DND-41 (cell line): ENCODE measurements around the gene PTPRN.

Experiments used
- ATAC-seq: fragments of 200-7000 bp; cut with Tn5 transposase; 3 replicates; pipeline ENCODE4 v1.9.1; 2021; ENCODE audit warnings: low read depth; ENCODE audit not compliant: insufficient read depth
- DNase-seq: peaks from one replicate; pipeline ENCODE4 v3.0.0-alpha.2; 2020
- H2AFZ ChIP-seq: 2 replicates; pipeline ENCODE4 v1.6.0; 2012; ENCODE audit warnings: low read depth, low read length
- H3K27ac ChIP-seq: 2 replicates; pipeline ENCODE4 v1.5.1; 2012; ENCODE audit warnings: low read length, inconsistent platforms
- H3K27me3 ChIP-seq: fragments of 200-600 bp; sonication (generic); 2 replicates; pipeline ENCODE4 v1.6.0; 2012; ENCODE audit warnings: low read length, mild to moderate bottlenecking, inconsistent platforms; ENCODE audit not compliant: insufficient read depth, poor library complexity
- H3K36me3 ChIP-seq: 2 replicates; pipeline ENCODE4 v1.5.1; 2012; ENCODE audit warnings: low read length, inconsistent platforms; ENCODE audit not compliant: insufficient read depth
- H3K4me1 ChIP-seq: 2 replicates; pipeline ENCODE4 v1.5.1; 2012; ENCODE audit warnings: mild to moderate bottlenecking, low read length; ENCODE audit not compliant: insufficient read depth
- H3K4me2 ChIP-seq: 2 replicates; pipeline ENCODE4 v1.6.0; 2012; ENCODE audit warnings: mild to moderate bottlenecking, moderate library complexity, low read length, inconsistent platforms; ENCODE audit not compliant: insufficient read depth
- H3K4me3 ChIP-seq, 2 experiments: fragments of 200-600 bp in 1 of 2; shearing (Covaris generic) in 1 of 2; 2 replicates each; pipeline ENCODE4 v1.5.1; 2012 to 2016; ENCODE audit warnings: inconsistent platforms in 2 of 2, low read length in 2 of 2, mild to moderate bottlenecking in 2 of 2, low read depth in 1 of 2, moderate library complexity in 1 of 2
- H3K79me2 ChIP-seq: 2 replicates; pipeline ENCODE4 v1.6.0; 2012; ENCODE audit warnings: low read length, inconsistent platforms; ENCODE audit not compliant: insufficient read depth
- H3K9ac ChIP-seq: 2 replicates; pipeline ENCODE4 v1.6.0; 2012; ENCODE audit warnings: low read depth, mild to moderate bottlenecking, inconsistent platforms, low read length, moderate library complexity
- H3K9me3 ChIP-seq: 2 replicates; pipeline ENCODE4 v1.5.1; 2012; ENCODE audit warnings: low read length, moderate library complexity, mild to moderate bottlenecking, inconsistent platforms; ENCODE audit not compliant: insufficient read depth, severe bottlenecking
- H4K20me1 ChIP-seq: 2 replicates; pipeline ENCODE4 v1.6.0; 2012; ENCODE audit warnings: low read length; ENCODE audit not compliant: insufficient read depth
- CTCF ChIP-seq: IDR thresholded peaks from 2 replicates; pipeline ENCODE4 v1.5.1; 2012; ENCODE audit warnings: borderline replicate concordance, low read length, moderate library complexity, mild to moderate bottlenecking; ENCODE audit not compliant: poor library complexity, severe bottlenecking; ENCODE audit errors: extremely low read depth
- EZH2 ChIP-seq: IDR thresholded peaks from 3 replicates; pipeline ENCODE4 v1.6.1; 2012; ENCODE audit warnings: borderline replicate concordance, low read depth, mild to moderate bottlenecking, moderate library complexity, low read length, inconsistent platforms; ENCODE audit not compliant: severe bottlenecking

Gene PTPRN

GRCh38 chr2:219282943-219283581 lies 26.1 kb downstream of the PTPRN start:
- H3K36me3 ChIP-seq = 0 out of 2 replicates have a peak, but pooled peaks cover 8% of the 10 kb centered on the region
- H3K79me2 ChIP-seq = no peaks in the 10 kb centered on the region
- no peak overlapping the region for H3K4me3 ChIP-seq
- TF ChIP-seq CTCF = no peak
- TF ChIP-seq EZH2 = no peak
- peaks cover 20% of the 10 kb centered on the region for H3K4me1 ChIP-seq
- H3K4me2 ChIP-seq = no peak overlapping the region
- no peak overlapping the region for H2AFZ ChIP-seq
- no peaks in the 10 kb centered on the region for H3K9me3 ChIP-seq
- no peaks in the 10 kb centered on the region for H3K27me3 ChIP-seq
- ATAC-seq (no peak), DNase-seq (no peak)
- no peaks in the 10 kb centered on the region; the same call in 1 of the 2 replicates for H4K20me1 ChIP-seq
- no peak overlapping the region for H3K27ac ChIP-seq
- H3K9ac ChIP-seq = no peak overlapping the region

- Histone ChIP-seq H3K36me3 (0 out of 2 replicates have a peak, but pooled peaks cover 8% of the 10 kb centered on the region), H3K9me3 (no peaks in the 10 kb centered on the region), H3K4me2 (no peak overlapping the region), H3K27ac (no peak overlapping the region), H3K9ac (no peak overlapping the region), H3K4me1 (peaks cover 26% of the 10 kb centered on the region), H4K20me1 (peaks cover 2% of the 10 kb centered on the region), H2AFZ (no peak overlapping the region), H3K27me3 (no peaks in the 10 kb centered on the region), H3K4me3 (no peak overlapping the region), H3K79me2 (no peaks in the 10 kb centered on the region)
- ATAC-seq = no peak
- no peak for DNase-seq
- TF ChIP-seq EZH2 (no peak), CTCF (no peak)
Measured at GRCh38 chr2:219282375-219282774, 26.8 kb downstream of the PTPRN start.

GRCh38 chr2:219281588-219281987 lies 27.6 kb downstream of the PTPRN start:
- Histone ChIP-seq H4K20me1 (peaks cover 4% of the 10 kb centered on the region), H3K9ac (no peak overlapping the region), H3K4me1 (peaks cover 27% of the 10 kb centered on the region), H2AFZ (no peak overlapping the region), H3K4me3 (no peak overlapping the region), H3K36me3 (0 out of 2 replicates have a peak, but pooled peaks cover 8% of the 10 kb centered on the region), H3K9me3 (no peaks in the 10 kb centered on the region), H3K27ac (no peak overlapping the region), H3K79me2 (no peaks in the 10 kb centered on the region), H3K4me2 (no peak overlapping the region), H3K27me3 (no peaks in the 10 kb centered on the region)
- TF ChIP-seq EZH2 (no peak), CTCF (no peak)
- ATAC-seq (no peak), DNase-seq (no peak)
